HL-60 (cell line): ENCODE results near the gene MAPT.

Source experiments
- POLR2AphosphoS5 ChIP-seq: IDR thresholded peaks from 2 replicates; pipeline ENCODE4 v1.6.1; 2012; ENCODE audit warnings: low read depth
- SPI1 ChIP-seq: IDR thresholded peaks from 2 replicates; pipeline ENCODE4 v1.6.1; 2012; ENCODE audit warnings: low read depth, mild to moderate bottlenecking, borderline replicate concordance
- TF ChIP-seq, protein P1 (sequence below): IDR thresholded peaks from one replicate; pipeline ENCODE4 v1.5.1; 2011; ENCODE audit warnings: low read length, control low read depth, inconsistent platforms; ENCODE audit not compliant: insufficient read depth
- TF ChIP-seq, protein P2 (sequence below): IDR thresholded peaks from 2 replicates; pipeline ENCODE4 v1.6.1; 2012; ENCODE audit warnings: low read depth; ENCODE audit not compliant: insufficient replicate concordance

DNA sequence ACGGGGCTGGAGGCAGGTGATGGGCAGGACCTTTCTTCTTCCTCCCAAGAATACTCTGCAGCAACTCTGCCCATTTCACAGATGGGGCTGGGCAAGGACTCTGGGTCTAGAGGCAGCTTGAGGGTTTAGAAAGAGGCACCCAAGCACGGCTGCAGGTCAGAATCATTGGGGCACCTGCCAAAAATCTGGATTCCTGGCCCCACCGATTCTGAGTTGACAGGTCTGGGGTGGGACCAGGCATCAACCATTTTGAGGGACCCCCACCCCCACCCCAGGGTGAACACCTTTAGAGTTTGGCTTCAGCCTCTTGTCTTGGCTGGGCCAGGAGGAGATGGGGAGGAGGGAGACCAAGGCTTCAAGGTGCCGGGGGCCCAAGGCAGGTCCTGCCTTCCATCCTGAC lies 44.3 kb upstream of the MAPT start:
- TF ChIP-seq, protein P1, sequence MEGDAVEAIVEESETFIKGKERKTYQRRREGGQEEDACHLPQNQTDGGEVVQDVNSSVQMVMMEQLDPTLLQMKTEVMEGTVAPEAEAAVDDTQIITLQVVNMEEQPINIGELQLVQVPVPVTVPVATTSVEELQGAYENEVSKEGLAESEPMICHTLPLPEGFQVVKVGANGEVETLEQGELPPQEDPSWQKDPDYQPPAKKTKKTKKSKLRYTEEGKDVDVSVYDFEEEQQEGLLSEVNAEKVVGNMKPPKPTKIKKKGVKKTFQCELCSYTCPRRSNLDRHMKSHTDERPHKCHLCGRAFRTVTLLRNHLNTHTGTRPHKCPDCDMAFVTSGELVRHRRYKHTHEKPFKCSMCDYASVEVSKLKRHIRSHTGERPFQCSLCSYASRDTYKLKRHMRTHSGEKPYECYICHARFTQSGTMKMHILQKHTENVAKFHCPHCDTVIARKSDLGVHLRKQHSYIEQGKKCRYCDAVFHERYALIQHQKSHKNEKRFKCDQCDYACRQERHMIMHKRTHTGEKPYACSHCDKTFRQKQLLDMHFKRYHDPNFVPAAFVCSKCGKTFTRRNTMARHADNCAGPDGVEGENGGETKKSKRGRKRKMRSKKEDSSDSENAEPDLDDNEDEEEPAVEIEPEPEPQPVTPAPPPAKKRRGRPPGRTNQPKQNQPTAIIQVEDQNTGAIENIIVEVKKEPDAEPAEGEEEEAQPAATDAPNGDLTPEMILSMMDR = no peak
- TF ChIP-seq, protein P2, sequence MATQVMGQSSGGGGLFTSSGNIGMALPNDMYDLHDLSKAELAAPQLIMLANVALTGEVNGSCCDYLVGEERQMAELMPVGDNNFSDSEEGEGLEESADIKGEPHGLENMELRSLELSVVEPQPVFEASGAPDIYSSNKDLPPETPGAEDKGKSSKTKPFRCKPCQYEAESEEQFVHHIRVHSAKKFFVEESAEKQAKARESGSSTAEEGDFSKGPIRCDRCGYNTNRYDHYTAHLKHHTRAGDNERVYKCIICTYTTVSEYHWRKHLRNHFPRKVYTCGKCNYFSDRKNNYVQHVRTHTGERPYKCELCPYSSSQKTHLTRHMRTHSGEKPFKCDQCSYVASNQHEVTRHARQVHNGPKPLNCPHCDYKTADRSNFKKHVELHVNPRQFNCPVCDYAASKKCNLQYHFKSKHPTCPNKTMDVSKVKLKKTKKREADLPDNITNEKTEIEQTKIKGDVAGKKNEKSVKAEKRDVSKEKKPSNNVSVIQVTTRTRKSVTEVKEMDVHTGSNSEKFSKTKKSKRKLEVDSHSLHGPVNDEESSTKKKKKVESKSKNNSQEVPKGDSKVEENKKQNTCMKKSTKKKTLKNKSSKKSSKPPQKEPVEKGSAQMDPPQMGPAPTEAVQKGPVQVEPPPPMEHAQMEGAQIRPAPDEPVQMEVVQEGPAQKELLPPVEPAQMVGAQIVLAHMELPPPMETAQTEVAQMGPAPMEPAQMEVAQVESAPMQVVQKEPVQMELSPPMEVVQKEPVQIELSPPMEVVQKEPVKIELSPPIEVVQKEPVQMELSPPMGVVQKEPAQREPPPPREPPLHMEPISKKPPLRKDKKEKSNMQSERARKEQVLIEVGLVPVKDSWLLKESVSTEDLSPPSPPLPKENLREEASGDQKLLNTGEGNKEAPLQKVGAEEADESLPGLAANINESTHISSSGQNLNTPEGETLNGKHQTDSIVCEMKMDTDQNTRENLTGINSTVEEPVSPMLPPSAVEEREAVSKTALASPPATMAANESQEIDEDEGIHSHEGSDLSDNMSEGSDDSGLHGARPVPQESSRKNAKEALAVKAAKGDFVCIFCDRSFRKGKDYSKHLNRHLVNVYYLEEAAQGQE = no peak
- TF ChIP-seq POLR2AphosphoS5 (no peak), SPI1 (no peak)
